Measurements from ENCODE around the gene TP53. TPM values are rescaled to one million over a fixed set of nuclear protein-coding genes. Genes with fewer than 3 reads are reported as not detected.

Gene TP53
- total and polyA plus RNA-seq, 10 of the 15 experiments (the other 5 are each of a cell fraction or from before 2014, with no cell fraction given), result 35.6 to 162 (median 75.9) TPM

DNA sequence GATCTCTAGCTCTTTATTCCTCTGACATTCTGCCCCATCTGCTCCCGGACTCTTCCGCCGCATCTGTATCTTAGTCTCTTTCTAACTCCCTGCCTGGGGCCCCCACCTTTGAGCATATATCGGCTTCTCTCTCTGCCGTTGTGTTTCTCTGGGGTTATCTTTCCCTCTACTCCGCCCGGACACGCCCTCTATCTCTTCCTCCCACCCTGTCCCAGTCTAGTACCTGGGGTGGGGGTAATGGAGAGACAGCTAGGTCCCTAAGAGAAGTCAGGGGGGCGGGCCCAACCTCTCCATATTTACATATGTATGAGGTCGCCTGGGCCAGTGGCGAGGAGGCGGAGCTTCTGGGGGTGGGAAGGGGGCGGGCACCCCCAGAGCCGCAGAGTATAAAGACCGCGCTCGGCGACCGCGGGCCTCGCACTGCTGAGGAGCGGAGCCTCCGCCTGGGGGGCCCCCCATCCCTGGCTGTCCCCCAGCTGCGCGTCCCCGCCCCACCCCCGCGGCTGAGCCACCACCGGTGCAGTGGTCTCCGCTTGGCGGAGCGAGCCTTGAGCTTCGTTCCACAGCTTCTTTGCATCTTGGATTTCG is 36.7 kb downstream of the TP53 start, which contains the start of gene ATP1B2:
TSS of gene ATP1B2 (plus strand) at position 418 of the 588 bp plus-strand sequence. CDS start 593 bp downstream, outside the sequence.
- ChIA-PET CTCF (interaction anchor here (0.8 to 1.2 kb wide), 3 partner anchors 8 to 215 kb away, joined by 3 read pairs; partner anchors contain the start of gene TMEM102), SMC1A (ENCODE audit: uncharacterized antibody, unreplicated experiment) (interaction anchor here (0.8 to 1.2 kb wide), 2 partner anchors 37 to 247 kb away, joined by 3 to 5 read pairs; partner anchors contain the start of gene TP53), RAD21 (ENCODE audit: unreplicated experiment) (interaction anchor here (0.6 to 1.2 kb wide), 2 partner anchors 37 to 256 kb away, joined by 3 read pairs; partner anchors contain the start of genes PLSCR3 and TP53), POLR2A (interaction anchor here (0.8 to 1.8 kb wide), 3 partner anchors 36 to 39 kb away, joined by 3 to 8 read pairs (median 3); partner anchors contain the start of genes FXR2 and TP53)
- no peak within 1 kb of the TSS for H3K9ac ChIP-seq (ENCODE audit: control insufficient read depth, insufficient read depth, low read length)
- peaks cover 5 to 11% of the 10 kb centered on the region in 2 experiments for H3K27me3 ChIP-seq (replicated peaks in 1 of 2; ENCODE audit: control insufficient read depth in 2 of 2, insufficient read depth in 2 of 2, low read length in 1 of 2)
- peak within 1 kb of the TSS; percentile 25 for H2AFZ ChIP-seq (ENCODE audit: control insufficient read depth, low read depth, low read length)
- WGBS (ENCODE audit: insufficient coverage, insufficient replicate concordance, low lambda C conversion rate, missing lambda C conversion rate), result 2% methylated on average over 27 of the region's 34 CpGs
- ATAC-seq (peak; percentile 86), FAIRE-seq (no peak), DNase-seq (ENCODE audit: low read depth, low spot score) (no peak)
- H3K27ac ChIP-seq (ENCODE audit: control insufficient read depth, insufficient read depth), result no peak within 1 kb of the TSS
- in situ Hi-C loops (cut with MboI), result no loop called here
- BruUV-seq (replicated peaks), result no TSS peak
- H3K9me3 ChIP-seq (replicated peaks; ENCODE audit: control insufficient read depth, insufficient read depth, low read length), result no peaks in the 10 kb centered on the region
- H3K4me1 ChIP-seq (ENCODE audit: control insufficient read depth, insufficient read depth, low read length), result peaks cover 3% of the 10 kb centered on the region; the same call in 1 of the 2 replicates
- H4K20me1 ChIP-seq (ENCODE audit: control insufficient read depth, insufficient read depth), result no peaks in the 10 kb centered on the region
- peak; percentile 97 for TF ChIP-seq POU2F2 (IDR thresholded peaks at IDR 0.05; ENCODE audit: borderline replicate concordance, low read depth, low read length)
- no peak for TF ChIP-seq ZNF592 (IDR thresholded peaks at IDR 0.05)
- TF ChIP-seq POLR2A (IDR thresholded peaks at IDR 0.05; ENCODE audit: low read depth, low read length), result peak; percentile 53; the same call in 1 of the 2 replicates
- H3K36me3 ChIP-seq (ENCODE audit: control insufficient read depth in 2 of 2, insufficient read depth in 2 of 2, low read length in 1 of 2), result no peaks in the 10 kb centered on the region
- peak within 1 kb of the TSS; percentile 54; the same call in 1 of the 2 replicates for H3K4me3 ChIP-seq
- intact Hi-C loops (cut with micrococcal nuclease; ENCODE audit: unreplicated experiment), result no loop called here
- peak within 1 kb of the TSS; percentile 59 for H3K4me2 ChIP-seq (ENCODE audit: control insufficient read depth, insufficient read depth)
- H3K79me2 ChIP-seq (ENCODE audit: control insufficient read depth, insufficient read depth, low read length), result no peaks in the 10 kb centered on the region

Data from GM12878 (cell line).